HG03060 (cell line): ENCODE results near the gene CORO7.
"Not testable (repeated sequence)": the region's sequence is repeated elsewhere in the genome, so short reads cannot be mapped to it uniquely, and the experiment has no call there.

Experiments
- ATAC-seq: cut with Tn5 transposase; IDR thresholded peaks from one replicate; pipeline ENCODE4 v1.9.1; 2021; ENCODE audit warnings: low read depth, moderate number of reproducible peaks; ENCODE audit not compliant: unreplicated experiment

Gene CORO7

DNA sequence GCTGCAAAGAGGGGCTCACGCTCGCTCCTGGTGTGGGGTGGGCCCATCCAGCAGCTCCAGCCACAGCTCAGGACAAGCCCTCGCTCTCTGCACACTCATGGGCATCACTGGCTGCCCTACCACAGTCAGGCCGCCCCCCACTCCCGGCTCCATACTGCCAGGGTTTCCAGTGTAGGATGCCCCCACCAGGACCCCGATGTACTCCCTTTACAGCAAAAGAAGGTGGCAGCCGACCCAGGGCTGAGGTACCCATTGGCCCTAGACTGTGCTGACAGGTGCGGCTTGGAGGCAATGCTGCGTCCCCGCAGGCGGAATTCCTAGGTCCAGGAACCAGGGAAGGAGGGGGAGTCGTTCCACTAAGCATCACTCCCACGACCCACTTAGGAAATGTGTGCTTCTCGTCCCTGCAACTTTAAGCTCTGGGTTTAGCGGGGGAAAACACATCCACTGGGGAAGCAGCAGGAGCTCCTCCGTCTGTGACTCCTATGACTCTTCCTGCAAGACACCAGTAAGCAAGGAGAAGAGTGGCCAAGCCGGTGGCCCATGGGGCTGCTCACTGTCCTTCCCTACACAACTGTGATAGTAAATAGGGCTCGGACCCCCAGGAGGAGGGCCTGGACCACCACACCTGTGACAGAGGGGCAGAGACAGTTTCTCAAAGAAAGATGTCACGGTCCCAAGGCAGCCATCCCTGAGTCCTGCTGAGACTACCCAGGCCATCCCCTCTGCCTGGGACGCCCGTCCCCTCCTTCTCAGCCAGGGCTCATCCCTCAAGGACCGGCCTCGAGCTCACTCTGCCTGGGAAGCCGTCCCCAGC lies 13.1 kb downstream of the CORO7 start:
- ATAC-seq, result no peak

GRCh38 chr16:4402439-4403132 lies 13.8 kb downstream of the CORO7 start:
- ATAC-seq, result no peak

GRCh38 chr16:4401510-4401909 lies 14.9 kb downstream of the CORO7 start:
- ATAC-seq, result no peak

GRCh38 chr16:4401094-4401501 lies 15.3 kb downstream of the CORO7 start:
- ATAC-seq, result no peak

- ATAC-seq, result no peak
Observed at GRCh38 chr16:4399001-4399730, 17.2 kb downstream of the CORO7 start.

- no peak for ATAC-seq
Observed at GRCh38 chr16:4395055-4395726, 21.2 kb downstream of the CORO7 start.

DNA sequence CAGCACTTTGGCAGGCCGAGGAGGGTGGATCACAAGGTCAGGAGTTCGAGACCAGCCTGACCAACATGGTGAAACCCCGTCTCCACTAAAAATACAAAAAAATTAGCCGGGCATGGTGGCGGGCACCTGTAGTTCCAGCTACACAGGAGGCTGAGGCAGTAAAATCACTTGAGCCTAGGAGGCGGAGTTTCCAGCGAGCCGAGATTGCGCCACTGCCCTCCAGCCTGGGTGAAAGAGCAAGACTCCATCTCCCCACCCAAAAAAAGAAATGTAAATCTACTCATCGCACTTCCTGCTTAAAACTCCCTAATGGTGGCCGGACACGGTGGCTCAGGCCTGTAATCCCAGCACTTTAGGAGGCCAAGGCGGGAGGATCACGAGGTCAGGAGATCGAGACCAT lies 22.5 kb downstream of the CORO7 start:
- ATAC-seq, result not testable (repeated sequence)

DNA sequence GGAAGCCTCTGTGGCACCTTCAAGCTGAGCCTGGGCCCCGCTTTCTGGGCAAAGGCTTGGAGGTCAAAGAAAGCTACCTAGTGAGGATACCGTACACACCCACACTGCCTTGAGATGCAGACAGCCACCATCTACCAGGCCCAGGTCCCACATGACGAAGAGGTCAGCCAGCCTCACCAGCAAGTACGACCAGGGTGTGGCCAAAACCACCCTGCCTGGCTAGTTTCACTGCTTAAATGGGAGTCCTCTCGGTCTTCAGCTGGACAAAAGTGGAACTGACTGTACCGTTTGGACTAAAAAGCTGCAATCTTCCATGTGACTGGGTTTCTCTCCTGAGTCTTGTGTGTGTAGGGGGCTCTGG lies 23.2 kb downstream of the CORO7 start:
- ATAC-seq, result no peak

DNA sequence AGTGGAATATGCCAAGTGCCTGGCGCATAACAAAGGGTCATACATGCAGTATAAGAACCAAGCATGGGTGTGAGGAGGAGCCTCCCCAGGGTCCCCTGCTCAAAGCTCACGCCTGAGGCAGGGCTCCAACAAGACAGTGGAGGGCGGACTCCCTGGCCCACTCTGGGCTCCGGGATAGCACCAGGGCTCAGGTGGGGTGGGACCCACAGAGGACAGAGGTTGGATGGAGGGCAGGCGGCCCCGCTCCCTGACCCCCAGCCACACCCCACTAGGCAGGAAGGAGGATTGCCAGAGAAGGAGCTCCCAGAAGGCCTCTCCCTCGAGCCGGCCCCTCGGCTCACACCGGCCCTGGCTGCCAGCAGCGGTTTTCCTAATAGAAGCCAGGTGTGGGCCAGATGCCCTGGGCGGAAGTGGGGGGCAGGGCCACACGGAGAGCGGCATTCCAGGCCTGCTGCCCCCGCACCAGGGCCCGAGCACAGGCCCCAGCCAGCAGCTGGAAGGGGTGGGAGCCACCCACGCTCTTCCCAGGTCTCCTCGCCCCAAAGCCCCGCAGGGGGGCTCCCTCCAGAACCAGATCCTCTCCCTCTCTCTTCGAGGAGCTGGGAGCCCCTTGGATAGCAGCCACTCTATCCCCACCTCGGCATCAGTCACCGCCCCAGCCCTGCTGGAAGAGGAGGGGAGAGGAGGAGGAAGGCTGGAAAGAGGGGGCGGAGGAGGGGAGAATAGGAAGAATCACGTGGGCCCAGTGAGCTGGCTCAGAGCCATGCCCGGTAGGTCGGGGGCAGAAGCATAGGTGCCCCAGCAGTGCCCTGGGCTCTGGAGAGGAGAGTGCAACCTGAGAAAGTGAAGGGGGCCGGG lies 23.8 kb downstream of the CORO7 start:
- no peak for ATAC-seq

DNA sequence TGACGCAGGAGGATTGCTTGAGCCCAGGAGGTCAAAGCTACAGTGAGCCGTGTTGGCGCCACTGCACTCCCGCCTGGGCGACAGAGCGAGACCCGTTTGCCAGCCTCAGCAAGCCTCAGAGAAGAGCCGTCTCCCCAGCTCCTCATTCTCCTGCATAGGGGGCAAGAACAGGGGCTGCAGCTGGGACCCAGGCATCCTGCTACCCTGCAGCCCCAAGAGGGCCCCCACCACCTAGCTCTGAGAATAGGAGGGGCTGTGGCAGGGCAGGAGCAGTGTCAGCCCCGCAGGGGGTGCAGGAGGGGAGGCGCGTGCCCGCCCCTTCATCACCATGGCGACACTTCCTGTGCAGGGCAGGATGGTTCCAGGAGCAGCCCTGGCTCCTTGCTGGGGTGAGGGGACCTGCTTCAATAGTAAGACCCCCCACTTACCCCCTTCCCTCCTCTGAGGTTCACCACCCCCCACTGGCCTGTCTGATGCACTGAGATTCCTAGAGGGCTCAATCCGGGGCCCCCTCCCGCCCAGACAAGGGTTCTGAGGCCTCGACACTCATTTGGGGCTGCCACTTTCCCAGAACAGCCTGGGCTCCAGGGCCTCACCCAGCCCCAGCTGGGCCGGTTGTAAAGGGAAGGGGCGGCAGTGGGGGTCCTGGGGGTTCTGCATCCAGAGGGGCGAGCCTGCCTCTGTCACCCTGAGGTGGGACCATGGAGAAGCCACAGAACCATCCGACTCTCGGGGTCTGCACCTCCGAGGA lies 24.6 kb downstream of the CORO7 start:
- no peak for ATAC-seq

GRCh38 chr16:4390266-4391260 lies 25.8 kb downstream of the CORO7 start:
- no peak for ATAC-seq

DNA sequence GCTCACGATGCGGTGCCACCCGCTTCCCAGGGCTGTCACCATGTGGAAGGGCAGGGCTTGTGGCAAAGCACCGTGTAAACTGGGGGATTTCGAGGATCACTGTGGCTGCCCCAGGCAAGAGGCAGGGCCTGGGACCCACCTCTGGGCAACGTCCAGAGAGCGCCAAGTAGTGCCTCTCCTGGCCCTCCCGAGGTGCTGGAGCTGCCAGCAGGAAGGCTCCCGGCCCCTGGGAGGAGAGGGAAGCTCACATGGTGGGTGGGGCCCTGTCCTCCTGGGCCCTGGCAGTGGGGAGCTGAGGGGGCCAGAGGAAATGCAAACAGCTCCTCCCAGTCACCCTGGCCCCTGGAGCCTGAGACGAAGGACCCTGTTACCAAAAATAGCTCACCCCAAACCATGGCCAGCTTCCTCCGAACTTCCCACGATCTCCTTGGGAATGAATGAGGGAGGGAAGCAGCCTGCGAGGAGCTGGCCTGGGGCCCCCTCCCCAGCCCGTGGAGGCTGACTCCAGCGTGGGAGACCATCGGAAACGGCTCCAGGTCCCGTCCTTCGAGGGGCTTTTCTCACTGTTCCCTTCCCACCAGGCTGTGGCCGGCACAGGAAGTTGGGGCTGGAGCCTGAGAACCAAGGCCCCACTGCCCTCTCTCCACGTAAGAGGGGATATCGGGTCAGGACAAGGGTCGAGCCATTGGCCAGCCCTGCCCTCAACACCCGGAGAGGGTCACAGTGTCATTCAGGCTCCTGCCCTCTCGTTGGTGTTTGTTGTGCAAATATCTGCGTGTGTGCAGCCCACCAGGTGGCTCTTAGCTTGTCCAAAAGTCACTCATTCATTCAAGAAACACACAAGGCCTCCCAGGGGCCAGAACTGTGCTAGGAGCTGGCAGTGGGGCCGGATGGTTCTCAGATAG lies 27.1 kb downstream of the CORO7 start:
- ATAC-seq, result no peak

DNA sequence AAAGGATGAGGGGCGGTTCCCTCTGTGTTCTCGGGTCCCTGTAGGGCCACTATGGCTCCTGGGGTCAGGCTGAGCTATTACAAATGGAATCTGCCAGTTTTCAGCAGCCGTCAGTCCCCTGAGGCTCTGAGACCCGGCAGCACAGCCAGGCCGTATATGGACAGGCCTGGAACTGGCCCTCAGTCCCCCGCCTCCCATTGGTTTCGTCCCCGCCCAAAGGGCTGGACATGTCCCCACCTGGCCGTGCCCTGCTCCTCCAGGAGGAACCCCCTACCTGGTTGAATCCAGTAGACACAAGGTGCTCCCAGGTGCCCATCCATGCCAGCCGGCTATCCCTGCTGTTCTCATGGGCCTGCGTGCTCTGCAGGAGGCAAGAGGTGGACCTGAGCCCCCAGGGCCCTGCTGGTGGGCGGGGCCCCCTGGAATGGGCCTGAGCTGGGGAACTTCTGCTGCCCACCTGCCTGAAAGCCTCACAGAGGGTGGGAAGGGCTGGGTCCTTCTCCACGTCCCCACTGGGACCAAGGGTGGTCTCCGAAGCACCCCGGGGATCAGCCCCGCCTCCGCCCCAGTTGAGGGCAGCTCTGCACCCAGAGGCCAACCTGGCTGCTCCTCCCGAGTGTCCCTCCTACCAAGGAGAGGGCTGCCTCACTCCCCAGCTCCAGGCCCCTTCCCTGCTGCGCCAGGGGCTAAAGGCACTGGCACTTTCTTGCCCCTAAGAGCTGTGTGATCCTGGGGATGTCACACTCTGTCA lies 27.9 kb downstream of the CORO7 start:
- no peak for ATAC-seq

GRCh38 chr16:4387781-4388180 lies 28.6 kb downstream of the CORO7 start:
- ATAC-seq, result no peak

GRCh38 chr16:4386951-4387565 lies 29.3 kb downstream of the CORO7 start:
- no peak for ATAC-seq

GRCh38 chr16:4386451-4386805 lies 30.0 kb downstream of the CORO7 start:
- no peak for ATAC-seq
